Fibroblast of lung (primary cell): ENCODE data around the gene ATP6V0C. TPM values are rescaled to one million over a fixed set of nuclear protein-coding genes. Genes with fewer than 3 reads are reported as not detected.

Source experiments
- DNase-seq, 2 donors: peaks; one replicate each; pipeline versions ENCODE4 v3.0.0 to v3.0.0-alpha.2; 2010; ENCODE audit warnings: low read depth in 2 of 2
- H2AFZ ChIP-seq: 2 replicates; pipeline ENCODE4 v1.5.1; 2012; ENCODE audit warnings: low read length, control low read depth, inconsistent platforms
- H3K27ac ChIP-seq: 2 replicates; pipeline ENCODE4 v1.5.1; 2011; ENCODE audit warnings: low read length, control low read depth; ENCODE audit not compliant: insufficient read depth
- H3K27me3 ChIP-seq: 2 replicates; pipeline ENCODE4 v1.5.1; 2011; ENCODE audit warnings: mild to moderate bottlenecking, low read length; ENCODE audit not compliant: control insufficient read depth, insufficient read depth
- H3K36me3 ChIP-seq: 2 replicates; pipeline ENCODE4 v1.5.1; 2011; ENCODE audit warnings: low read length; ENCODE audit not compliant: control insufficient read depth, insufficient read depth
- H3K4me1 ChIP-seq: 2 replicates; pipeline ENCODE4 v1.5.1; 2011; ENCODE audit warnings: low read length; ENCODE audit not compliant: control insufficient read depth, insufficient read depth; ENCODE audit errors: extremely low read depth
- H3K4me2 ChIP-seq: 2 replicates; pipeline ENCODE4 v1.5.1; 2011; ENCODE audit warnings: low read length, control low read depth; ENCODE audit not compliant: insufficient read depth; ENCODE audit errors: extremely low read depth
- H3K4me3 ChIP-seq, 4 experiments: fragments of 200-600 bp in 1 of 4; sonication (generic) in 1 of 4; replicated peaks in 1 of 4; 2 replicates each; pipeline ENCODE4 v1.5.1; 2011 to 2016; ENCODE audit warnings: low read length in 4 of 4, low read depth in 3 of 4, mild to moderate bottlenecking in 3 of 4, control low read depth in 2 of 4, inconsistent platforms in 1 of 4, mixed read lengths in 1 of 4; ENCODE audit not compliant: insufficient read depth in 1 of 4; ENCODE audit errors: control extremely low read depth in 1 of 4
- H3K79me2 ChIP-seq: 2 replicates; pipeline ENCODE4 v1.5.1; 2012; ENCODE audit warnings: mild to moderate bottlenecking, low read length, inconsistent platforms; ENCODE audit not compliant: control insufficient read depth, insufficient read depth
- H3K9ac ChIP-seq: 2 replicates; pipeline ENCODE4 v1.5.1; 2011; ENCODE audit warnings: mild to moderate bottlenecking, low read length, control low read depth; ENCODE audit not compliant: insufficient read depth
- H3K9me3 ChIP-seq: 2 replicates; pipeline ENCODE4 v1.5.1; 2012; ENCODE audit warnings: low read depth, low read length; ENCODE audit not compliant: control insufficient read depth, insufficient read depth
- H4K20me1 ChIP-seq: 2 replicates; pipeline ENCODE4 v1.5.1; 2011; ENCODE audit warnings: low read length; ENCODE audit not compliant: control insufficient read depth, insufficient read depth; ENCODE audit errors: extremely low read depth
- EZH2 ChIP-seq: IDR thresholded peaks from 2 replicates; pipeline ENCODE4 v1.5.1; 2012; ENCODE audit warnings: low read length, control low read depth, mild to moderate bottlenecking; ENCODE audit errors: missing control alignments
- polyA plus RNA-seq, 2 donors: library from polyadenylated mRNA; depleted of rRNA in 1 of 2; stranded (reverse) in 1 of 2; unstranded in 1 of 2; fragments of >200 nt; gene quantifications; 2 replicates each; pipeline ENCODE4 v1.2.1, GENCODE V29; 2011 to 2012; ENCODE audit warnings: missing spikeins in 1 of 2
- total RNA-seq: library from RNA; depleted of rRNA; stranded (reverse); fragments of >200 nt; gene quantifications from 2 replicates; pipeline ENCODE4 v1.2.1, GENCODE V29; 2014
- TF ChIP-seq, protein P1 (sequence below), 2 donors: IDR thresholded peaks in 1 of 2; conservative IDR thresholded peaks in 1 of 2; 1 replicate in 1 of 2; 2 replicates in 1 of 2; pipeline ENCODE4 v1.5.1; 2011 to 2012; ENCODE audit warnings: low read length in 2 of 2, control low read depth in 1 of 2, inconsistent platforms in 1 of 2, low read depth in 1 of 2, mild to moderate bottlenecking in 1 of 2

Gene ATP6V0C
- total and polyA plus RNA-seq, 2 donors (not counting 1 experiment from before 2014, with no cell fraction given), result 11.2 to 43.0 TPM

DNA sequence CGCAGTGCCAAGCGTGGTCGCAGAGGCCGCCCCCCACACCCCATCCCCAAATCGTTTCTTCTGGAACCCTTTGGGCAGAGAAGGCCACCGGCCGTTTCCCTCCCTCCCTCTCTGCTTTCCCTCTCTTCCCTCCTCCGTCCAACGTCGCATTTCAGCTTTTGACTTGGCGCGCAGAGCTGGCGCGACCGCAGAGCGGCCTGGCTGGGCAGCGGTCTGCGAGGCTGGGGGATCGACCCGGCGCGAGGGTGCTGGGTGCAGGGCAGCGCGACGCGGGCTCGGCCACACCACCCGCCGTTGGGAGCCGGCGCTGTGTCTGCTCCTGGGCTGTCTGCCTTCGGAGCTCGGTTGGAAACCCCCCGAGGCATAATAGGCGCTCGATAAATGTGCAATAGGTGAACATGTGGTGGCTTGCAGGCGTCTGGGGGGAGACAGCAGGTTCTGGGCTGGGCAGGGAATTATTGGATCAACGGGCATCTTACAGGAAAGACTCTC lies 45.5 kb upstream of the ATP6V0C start:
- no peak for DNase-seq
- H3K27me3 ChIP-seq, result no peaks in the 10 kb centered on the region
- peaks cover 13% of the 10 kb centered on the region for H3K4me1 ChIP-seq
- peak overlapping the region; percentile 94 for H3K4me2 ChIP-seq
- no peak overlapping the region for H2AFZ ChIP-seq
- H3K79me2 ChIP-seq, result no peaks in the 10 kb centered on the region
- peak overlapping the region; percentile 73 for H3K9ac ChIP-seq
- peak overlapping the region; percentile 23 for H3K27ac ChIP-seq
- H3K36me3 ChIP-seq, result no peaks in the 10 kb centered on the region
- peak overlapping the region; percentile 10 to 55 (median 32) for H3K4me3 ChIP-seq
- TF ChIP-seq, protein P1, sequence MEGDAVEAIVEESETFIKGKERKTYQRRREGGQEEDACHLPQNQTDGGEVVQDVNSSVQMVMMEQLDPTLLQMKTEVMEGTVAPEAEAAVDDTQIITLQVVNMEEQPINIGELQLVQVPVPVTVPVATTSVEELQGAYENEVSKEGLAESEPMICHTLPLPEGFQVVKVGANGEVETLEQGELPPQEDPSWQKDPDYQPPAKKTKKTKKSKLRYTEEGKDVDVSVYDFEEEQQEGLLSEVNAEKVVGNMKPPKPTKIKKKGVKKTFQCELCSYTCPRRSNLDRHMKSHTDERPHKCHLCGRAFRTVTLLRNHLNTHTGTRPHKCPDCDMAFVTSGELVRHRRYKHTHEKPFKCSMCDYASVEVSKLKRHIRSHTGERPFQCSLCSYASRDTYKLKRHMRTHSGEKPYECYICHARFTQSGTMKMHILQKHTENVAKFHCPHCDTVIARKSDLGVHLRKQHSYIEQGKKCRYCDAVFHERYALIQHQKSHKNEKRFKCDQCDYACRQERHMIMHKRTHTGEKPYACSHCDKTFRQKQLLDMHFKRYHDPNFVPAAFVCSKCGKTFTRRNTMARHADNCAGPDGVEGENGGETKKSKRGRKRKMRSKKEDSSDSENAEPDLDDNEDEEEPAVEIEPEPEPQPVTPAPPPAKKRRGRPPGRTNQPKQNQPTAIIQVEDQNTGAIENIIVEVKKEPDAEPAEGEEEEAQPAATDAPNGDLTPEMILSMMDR (conservative IDR thresholded peaks at IDR 0.05 in 1 of 2, IDR thresholded peaks at IDR 0.05 in 1 of 2; ENCODE audit: low read depth in 1 of 2, low read length in 2 of 2), result no peak
- TF ChIP-seq EZH2, result no peak
- no peaks in the 10 kb centered on the region for H4K20me1 ChIP-seq
- H3K9me3 ChIP-seq, result no peaks in the 10 kb centered on the region

DNA sequence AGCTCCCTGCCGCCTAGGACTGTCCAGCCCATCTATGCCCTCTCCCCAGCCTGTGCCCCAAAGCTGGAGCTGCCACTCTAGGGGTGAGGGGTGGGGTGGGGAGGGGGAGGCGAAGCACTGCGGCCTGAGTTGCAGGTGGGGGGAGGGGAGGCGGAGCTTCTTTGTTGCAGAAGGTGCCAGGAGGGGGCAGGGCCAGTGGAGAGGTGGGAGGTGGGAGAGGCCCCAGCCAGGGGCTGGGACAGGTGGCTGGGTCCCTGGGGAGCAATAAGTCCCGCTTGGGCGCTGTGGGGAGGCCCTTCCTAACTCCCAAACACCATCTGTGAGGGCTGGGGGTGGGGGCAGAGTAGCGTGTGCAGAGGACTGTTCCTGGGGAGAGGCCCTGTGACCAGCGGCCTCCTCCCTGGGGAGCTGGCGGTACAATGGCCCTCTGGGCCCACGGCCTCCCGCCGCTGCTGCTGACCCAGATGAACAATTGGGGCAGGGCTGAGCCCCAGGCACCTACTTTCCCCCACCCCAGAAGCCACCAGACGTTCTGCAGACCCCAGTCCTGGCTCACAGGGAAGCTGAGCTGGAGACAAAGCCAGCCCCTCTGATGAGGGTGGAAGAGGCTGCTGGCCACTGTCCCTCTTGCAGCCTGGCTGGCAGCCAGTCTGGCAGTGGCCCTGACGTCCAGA lies 44.9 kb upstream of the ATP6V0C start:
- no peaks in the 10 kb centered on the region for H3K36me3 ChIP-seq
- peaks cover 13% of the 10 kb centered on the region for H3K4me1 ChIP-seq
- no peak overlapping the region for H3K9ac ChIP-seq
- H3K79me2 ChIP-seq, result no peaks in the 10 kb centered on the region
- no peak for DNase-seq
- TF ChIP-seq EZH2, result no peak
- TF ChIP-seq, protein P1 (conservative IDR thresholded peaks at IDR 0.05 in 1 of 2, IDR thresholded peaks at IDR 0.05 in 1 of 2; ENCODE audit: low read depth in 1 of 2, low read length in 2 of 2), result no peak
- H4K20me1 ChIP-seq, result no peaks in the 10 kb centered on the region
- peak overlapping the region; percentile 94 for H3K4me2 ChIP-seq
- H3K4me3 ChIP-seq, result peak overlapping the region in 2 of 4 experiments; percentile 10 to 55
- H3K27ac ChIP-seq, result no peak overlapping the region
- H2AFZ ChIP-seq, result no peak overlapping the region
- no peaks in the 10 kb centered on the region for H3K27me3 ChIP-seq
- no peaks in the 10 kb centered on the region for H3K9me3 ChIP-seq

DNA sequence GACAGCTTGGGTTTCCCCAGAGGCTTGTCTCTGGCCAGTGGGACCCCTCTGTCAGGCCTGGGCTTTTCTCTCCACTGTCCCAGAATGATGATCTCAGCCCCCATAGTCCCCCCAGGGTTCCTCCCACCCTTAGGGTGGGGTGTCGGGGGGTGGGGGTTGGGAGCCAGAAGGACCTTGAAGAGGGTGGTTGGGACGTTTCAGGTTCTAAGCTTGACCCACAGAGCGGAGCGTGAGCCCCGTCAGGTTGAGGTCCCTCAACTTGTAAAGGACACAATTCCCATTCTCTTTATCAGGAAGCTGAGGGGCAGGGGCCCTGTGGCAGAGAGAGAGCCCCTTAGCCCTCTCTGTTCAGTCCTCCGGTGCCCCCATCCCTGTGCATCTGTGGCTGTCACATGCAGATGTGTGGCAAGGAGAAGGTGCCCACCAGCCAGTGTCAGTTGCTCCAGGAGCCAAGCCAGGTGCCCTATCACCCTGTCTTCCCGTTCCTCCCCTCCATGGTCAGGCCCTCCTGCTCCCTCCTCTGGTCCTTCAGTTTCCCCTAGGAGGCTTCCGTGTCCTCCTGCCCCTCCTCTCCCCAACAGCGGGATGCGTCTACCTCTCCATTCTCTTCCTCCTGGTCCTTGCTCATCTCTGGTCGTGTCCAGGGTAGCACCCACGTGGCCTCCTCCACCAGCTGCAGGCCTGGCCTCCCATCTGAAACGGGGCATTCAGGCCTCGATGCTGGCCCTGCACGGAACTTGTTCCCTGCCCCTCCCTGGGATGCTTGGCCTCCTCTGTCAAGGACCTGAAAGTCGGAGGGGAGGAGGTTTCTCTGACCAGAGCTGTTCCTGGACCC lies 44.1 kb upstream of the ATP6V0C start:
- H3K27ac ChIP-seq, result no peak overlapping the region
- no peak for DNase-seq
- H3K27me3 ChIP-seq, result no peaks in the 10 kb centered on the region

More for the DNA sequence above, 44.1 kb upstream of the ATP6V0C start:
- TF ChIP-seq, protein P1 (conservative IDR thresholded peaks at IDR 0.05 in 1 of 2, IDR thresholded peaks at IDR 0.05 in 1 of 2; ENCODE audit: low read depth in 1 of 2, low read length in 2 of 2), result no peak
- TF ChIP-seq EZH2, result peak; percentile 26
- Histone ChIP-seq H3K36me3 (no peaks in the 10 kb centered on the region), H2AFZ (no peak overlapping the region), H4K20me1 (no peaks in the 10 kb centered on the region), H3K4me1 (peaks cover 15% of the 10 kb centered on the region), H3K79me2 (no peaks in the 10 kb centered on the region), H3K4me2 (no peak overlapping the region), H3K4me3 (no peak overlapping the region), H3K9me3 (no peaks in the 10 kb centered on the region), H3K9ac (no peak overlapping the region)
